ENCODE results near the gene MYLIP.
A peak's percentile ranks its signal among the peaks of the same experiment; 100 is the strongest.

Gene MYLIP

GRCh38 chr6:16128759-16129622, at the start of gene MYLIP:
Gene MYLIP, plus strand, starts transcription at chr6:16129086. Its CDS starts 237 bp downstream, at chr6:16129323.
- peak; percentile 93 to 96 for DNase-seq (ENCODE audit: extremely low read depth in 1 of 2, low read depth in 1 of 2)

- no peak for DNase-seq (ENCODE audit: extremely low read depth in 1 of 2, low read depth in 1 of 2)
Measured at GRCh38 chr6:16079354-16079753, 49.5 kb upstream of the MYLIP start.

- DNase-seq (ENCODE audit: extremely low read depth in 1 of 2, low read depth in 1 of 2) = no peak
Measured at GRCh38 chr6:16080204-16080603, 48.7 kb upstream of the MYLIP start.

DNA sequence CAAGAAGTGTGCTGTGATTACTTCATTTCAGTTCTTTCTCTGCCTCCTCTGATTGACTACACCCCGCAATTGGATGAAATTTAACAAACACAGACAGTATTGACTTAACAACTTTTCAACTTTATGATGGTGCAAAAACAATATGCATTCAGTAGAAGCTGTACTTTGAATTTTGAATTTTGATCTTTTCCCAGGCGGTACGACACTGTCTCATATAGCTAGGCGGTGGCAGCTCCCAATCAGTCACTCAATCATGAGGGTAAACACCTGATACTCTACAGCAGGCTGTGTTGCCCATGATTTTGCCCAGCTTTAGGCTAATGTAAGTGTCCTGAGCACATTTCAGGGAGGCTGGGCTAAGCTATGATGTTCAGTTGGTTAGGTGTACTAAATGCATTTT, 47.6 kb upstream of the MYLIP start:
- DNase-seq (ENCODE audit: extremely low read depth in 1 of 2, low read depth in 1 of 2) = no peak

DNA sequence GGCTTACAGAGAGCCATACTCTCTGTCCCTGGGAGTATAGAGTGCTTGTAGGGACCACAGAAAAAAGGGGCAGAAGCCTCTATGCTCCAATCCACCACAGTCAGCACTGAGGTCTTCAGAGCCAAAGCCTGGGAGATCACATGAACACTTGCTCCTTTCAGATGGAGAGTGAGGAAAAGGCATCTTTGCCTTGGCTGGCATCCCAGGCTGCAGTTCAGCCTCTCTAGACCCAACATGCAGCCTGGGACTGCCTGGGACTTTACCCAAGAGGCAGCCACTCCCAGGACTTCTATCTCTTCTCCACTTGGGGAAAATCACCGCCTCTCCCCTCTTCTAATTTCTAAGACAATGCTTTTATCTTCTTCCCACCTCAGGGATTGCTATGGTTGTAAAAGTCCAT, 46.5 kb upstream of the MYLIP start:
- no peak for DNase-seq (ENCODE audit: extremely low read depth in 1 of 2, low read depth in 1 of 2)

- DNase-seq (ENCODE audit: extremely low read depth in 1 of 2, low read depth in 1 of 2) = no peak
Measured at GRCh38 chr6:16086965-16087364, 41.9 kb upstream of the MYLIP start.

GRCh38 chr6:16087386-16087785, 41.5 kb upstream of the MYLIP start:
- DNase-seq (ENCODE audit: extremely low read depth in 1 of 2, low read depth in 1 of 2) = no peak

DNA sequence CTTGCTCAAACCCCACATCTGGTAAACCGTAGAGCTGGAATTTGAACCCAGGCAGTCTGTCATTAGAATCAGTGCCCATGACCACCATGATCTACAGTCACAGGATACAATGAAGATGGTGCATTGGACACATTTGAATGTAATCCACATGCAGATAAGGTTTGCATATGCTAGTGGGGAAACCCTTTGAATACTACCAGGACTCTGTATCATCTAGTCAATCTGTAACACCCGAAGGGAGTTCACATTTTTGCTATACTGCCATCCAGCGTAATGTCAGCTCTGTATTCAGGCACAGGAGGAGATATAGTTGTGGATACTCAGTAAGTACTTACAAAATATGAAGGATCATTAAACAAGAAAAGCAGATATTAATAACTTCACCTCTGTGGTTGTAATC, 40.5 kb upstream of the MYLIP start:
- DNase-seq (ENCODE audit: extremely low read depth in 1 of 2, low read depth in 1 of 2) = no peak

DNA sequence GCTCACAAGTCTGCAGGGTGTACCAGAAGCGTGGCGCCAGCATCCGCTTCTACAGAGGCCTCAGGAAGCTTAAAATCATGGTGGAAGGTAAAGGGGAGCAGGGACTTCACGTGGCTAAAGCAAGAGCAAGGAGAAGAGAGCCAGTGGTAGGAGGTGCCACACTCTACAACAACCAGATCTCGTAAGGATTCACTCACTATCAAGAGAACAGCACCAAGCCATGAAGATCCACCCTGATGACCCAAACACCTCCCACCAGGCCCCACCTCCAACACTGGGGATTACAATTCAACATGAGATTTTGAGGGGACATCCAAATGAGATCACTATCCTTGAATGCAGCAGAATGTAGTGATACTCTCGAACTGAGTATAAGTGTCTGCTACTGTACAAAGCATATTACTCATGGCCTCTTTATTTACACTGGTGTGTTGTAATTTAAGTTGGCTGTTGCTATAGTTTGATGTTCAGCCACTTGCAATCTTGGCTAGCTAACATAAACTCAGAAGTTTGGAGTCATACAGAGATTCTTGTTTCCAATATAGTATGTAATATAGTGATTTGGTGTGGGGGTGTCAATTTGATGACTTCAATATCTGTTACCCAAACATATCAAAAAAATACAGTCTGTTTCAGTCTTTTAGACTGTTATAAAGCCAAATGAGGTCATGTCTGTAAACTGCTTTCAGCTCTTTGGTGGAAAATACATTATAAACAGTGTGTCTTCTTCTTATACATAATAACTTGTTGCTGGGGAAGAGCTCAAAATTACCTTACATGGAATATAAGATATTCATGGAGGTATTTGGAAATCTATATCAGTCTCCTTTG, 39.4 kb upstream of the MYLIP start:
- DNase-seq (ENCODE audit: extremely low read depth in 1 of 2, low read depth in 1 of 2) = no peak

GRCh38 chr6:16090452-16090851, 38.4 kb upstream of the MYLIP start:
- DNase-seq (ENCODE audit: extremely low read depth in 1 of 2, low read depth in 1 of 2) = no peak

- no peak for DNase-seq (ENCODE audit: extremely low read depth in 1 of 2, low read depth in 1 of 2)
Measured at GRCh38 chr6:16090920-16091319, 38.0 kb upstream of the MYLIP start.

- no peak for DNase-seq (ENCODE audit: extremely low read depth in 1 of 2, low read depth in 1 of 2)
Measured at GRCh38 chr6:16092140-16092539, 36.7 kb upstream of the MYLIP start.

DNA sequence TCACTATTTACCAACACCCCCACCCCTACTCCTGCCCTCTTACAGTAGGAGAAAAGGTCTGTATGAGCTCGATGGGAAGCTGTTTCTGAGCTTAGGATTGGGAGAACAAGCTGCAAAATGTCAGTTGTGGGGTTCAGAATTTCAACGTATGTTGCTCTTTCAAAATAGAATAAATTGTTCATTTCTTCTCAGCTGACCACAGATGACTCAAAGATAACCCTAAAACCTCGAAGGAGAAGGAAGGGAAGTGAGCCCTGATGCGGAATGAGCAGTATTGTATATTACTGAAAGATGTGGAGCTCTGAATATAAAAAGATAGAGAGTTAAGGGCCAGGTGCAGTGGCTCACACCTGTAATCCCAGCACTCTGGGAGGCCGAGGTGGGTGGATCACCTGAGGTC, 35.9 kb upstream of the MYLIP start:
- DNase-seq (ENCODE audit: extremely low read depth in 1 of 2, low read depth in 1 of 2) = no peak

DNA sequence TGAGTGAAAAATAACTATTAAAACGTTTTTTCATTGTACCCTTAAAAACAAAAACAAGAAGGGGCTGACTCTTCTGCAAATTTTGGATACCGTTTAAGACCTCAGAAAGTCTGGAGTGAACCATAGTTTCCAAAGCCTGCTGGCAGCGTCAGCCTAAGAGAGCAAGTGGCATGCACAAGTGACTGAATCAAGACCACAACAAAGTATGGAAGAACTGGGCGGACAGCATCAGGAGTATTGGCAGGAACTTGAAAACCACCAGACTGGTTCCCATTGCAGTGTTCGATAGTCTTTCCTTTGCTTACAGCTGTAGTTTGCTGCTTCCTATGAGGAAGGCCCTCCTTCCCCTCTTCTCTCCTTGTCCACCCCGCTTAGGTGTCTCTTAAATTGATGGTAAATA, 33.7 kb upstream of the MYLIP start:
- DNase-seq (ENCODE audit: extremely low read depth in 1 of 2, low read depth in 1 of 2) = no peak

GRCh38 chr6:16097382-16098171, 31.3 kb upstream of the MYLIP start:
- no peak for DNase-seq (ENCODE audit: extremely low read depth in 1 of 2, low read depth in 1 of 2)

DNA sequence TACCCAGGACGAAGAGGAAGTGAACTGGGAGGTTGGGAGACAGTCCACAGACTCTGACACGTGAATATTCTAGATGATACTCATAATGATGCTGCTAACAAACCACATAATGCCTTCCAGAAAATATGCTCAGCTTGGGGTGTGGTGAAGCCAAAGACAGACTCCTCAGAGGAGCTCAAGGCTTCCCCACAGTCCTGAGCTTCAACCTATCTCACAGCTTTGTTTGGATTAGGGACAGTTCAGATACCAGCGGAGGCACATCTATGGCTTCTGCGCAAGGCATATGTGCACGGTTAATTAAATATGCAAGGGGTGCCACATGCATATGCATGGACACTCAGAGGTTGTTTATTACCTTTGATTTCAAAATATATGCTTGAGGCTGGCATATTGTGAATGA, 30.7 kb upstream of the MYLIP start:
- DNase-seq (ENCODE audit: extremely low read depth in 1 of 2, low read depth in 1 of 2) = no peak

GRCh38 chr6:16102208-16102607, 26.7 kb upstream of the MYLIP start:
- DNase-seq (ENCODE audit: extremely low read depth in 1 of 2, low read depth in 1 of 2) = no peak

DNA sequence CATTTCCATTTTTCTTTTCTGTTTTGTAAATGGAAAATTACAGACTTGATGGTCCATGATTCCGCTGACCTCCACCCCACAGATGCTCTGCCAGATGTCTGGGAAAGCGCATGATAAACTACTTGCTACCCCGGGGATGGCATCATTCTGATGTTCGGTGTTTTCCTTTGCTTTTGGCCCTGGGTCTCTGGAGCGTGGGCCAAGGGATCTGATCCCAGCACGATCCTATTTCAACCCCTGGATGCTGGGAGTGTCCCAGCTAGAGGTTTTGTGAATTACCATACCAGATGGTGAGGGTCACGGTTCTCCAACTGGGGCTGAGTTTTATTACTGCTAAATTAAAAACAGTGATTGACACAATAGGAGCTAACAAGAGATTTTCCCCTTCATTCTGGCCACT, 25.2 kb upstream of the MYLIP start:
- no peak for DNase-seq (ENCODE audit: extremely low read depth in 1 of 2, low read depth in 1 of 2)

- DNase-seq (ENCODE audit: extremely low read depth in 1 of 2, low read depth in 1 of 2) = no peak
Measured at GRCh38 chr6:16104624-16105433, 24.1 kb upstream of the MYLIP start.

DNA sequence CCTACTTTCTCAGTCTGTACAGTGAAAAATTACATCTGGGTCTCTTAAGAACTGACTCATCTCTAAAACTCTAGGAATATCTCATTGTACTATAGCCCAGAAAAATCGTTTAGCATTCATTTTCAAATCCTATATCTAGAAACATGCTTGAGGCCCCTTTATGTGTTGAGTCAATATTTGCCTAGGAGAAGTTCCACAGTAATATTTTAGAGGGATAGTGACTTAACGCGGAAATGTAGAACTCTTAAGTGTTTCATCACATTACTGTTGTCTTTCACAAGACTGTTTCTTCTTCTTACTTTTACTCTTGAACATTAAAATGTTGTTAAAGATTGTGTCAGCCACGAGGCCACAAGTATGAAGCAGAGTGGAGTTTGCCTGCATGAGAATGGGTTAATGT, 23.0 kb upstream of the MYLIP start:
- no peak for DNase-seq (ENCODE audit: extremely low read depth in 1 of 2, low read depth in 1 of 2)

All from stimulated activated CD8-positive, alpha-beta memory T cell treated with anti-CD3 and anti-CD28 coated beads, Interleukin-7, amount 100 ng/mL, for 48 hours (primary cell).